GM18909 (cell line): ENCODE measurements around the gene CBLC.

Experiments
- ATAC-seq: cut with Tn5 transposase; IDR thresholded peaks from one replicate; pipeline ENCODE4 v1.9.1; 2021; ENCODE audit warnings: mild to moderate bottlenecking; ENCODE audit not compliant: unreplicated experiment, poor library complexity

Gene CBLC, protein sequence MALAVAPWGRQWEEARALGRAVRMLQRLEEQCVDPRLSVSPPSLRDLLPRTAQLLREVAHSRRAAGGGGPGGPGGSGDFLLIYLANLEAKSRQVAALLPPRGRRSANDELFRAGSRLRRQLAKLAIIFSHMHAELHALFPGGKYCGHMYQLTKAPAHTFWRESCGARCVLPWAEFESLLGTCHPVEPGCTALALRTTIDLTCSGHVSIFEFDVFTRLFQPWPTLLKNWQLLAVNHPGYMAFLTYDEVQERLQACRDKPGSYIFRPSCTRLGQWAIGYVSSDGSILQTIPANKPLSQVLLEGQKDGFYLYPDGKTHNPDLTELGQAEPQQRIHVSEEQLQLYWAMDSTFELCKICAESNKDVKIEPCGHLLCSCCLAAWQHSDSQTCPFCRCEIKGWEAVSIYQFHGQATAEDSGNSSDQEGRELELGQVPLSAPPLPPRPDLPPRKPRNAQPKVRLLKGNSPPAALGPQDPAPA

DNA sequence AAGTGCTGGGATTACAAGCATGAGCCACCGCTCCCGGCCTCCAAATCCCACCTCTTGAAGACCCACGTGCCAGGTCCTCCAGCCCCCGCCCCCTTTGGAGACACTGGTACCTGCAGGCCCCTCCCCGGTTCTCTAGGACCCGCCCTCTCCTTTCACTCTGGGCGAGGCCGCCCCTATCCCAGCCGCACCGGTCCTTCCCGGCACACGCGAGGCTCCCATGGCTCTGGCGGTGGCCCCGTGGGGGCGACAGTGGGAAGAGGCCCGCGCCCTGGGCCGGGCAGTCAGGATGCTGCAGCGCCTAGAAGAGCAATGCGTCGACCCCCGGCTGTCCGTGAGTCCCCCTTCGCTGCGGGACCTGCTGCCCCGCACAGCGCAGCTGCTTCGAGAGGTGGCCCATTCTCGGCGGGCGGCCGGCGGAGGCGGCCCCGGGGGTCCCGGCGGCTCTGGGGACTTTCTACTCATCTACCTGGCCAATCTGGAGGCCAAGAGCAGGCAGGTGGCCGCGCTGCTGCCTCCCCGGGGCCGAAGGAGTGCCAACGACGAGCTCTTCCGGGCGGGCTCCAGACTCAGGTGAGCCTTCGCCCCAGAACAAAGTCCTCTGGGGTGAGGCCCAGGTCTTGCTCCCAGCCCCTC, at the start of gene CBLC:
Gene CBLC (plus strand): TSS at position 176 of the 633 bp plus-strand sequence. CDS start 42 bp downstream, at position 218.
- no peak for ATAC-seq

DNA sequence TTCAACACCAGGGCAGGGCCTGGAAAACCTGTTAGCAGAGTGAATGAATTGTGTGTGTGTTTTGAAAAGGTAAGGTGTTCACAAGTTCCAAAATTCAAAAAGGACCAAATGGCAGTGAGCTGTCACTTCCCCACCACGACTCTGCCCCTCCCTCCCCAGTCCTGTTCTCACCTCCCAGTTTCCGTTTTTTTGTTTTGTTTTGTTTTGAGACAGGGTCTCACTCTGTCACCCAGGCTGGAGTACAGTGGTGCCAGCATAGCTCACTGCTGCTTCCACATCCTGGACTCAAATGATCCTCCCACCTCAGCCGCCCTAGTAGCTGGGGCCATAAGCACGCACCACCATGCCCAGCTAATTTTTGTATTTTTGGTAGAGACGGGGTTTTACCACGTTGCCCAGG, 49.5 kb upstream of the CBLC start:
- ATAC-seq, result no peak

DNA sequence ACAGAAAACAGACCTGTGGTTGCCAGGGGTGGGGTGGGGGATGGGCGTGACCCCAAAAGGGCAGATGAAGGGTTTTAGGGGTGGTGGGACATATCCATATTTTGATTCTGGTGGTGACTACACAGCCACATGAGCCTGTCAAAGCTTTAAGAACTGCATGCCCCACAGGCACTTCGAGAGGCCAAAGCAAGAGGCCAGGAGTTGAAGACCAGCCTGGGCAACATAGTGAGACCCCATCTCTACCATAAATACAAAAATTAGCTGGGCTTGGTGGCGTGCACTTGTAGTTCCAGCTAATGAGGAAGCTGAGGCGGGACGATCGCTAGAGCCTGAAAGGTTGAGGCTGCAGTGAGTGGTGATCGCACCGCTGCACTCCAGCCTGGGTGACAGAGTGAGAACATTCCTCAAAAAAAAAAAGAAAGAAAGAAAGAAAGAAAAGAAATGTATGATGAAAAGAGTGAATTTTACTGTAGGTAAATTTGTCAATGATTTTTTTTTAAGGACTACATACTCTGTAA, 48.1 kb upstream of the CBLC start:
- no peak for ATAC-seq

DNA sequence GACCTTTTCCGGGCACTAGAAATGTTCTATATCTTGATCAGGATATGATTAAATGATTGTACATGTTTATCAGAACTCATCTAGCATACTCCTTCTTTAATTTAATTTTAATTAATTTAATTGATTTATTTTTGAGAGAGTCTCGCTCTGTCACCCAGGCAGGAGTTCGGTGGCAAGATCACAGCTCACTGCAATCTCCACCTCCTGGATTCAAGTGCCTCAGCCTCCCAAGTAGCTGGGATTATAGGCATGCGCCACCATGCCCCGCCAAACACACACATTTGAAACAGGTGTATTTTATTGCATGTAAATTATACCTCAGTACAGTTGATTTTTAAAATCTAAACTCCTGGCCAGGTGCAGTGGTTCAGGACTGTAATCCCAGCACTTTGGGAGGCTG, 46.6 kb upstream of the CBLC start:
- ATAC-seq, result no peak

DNA sequence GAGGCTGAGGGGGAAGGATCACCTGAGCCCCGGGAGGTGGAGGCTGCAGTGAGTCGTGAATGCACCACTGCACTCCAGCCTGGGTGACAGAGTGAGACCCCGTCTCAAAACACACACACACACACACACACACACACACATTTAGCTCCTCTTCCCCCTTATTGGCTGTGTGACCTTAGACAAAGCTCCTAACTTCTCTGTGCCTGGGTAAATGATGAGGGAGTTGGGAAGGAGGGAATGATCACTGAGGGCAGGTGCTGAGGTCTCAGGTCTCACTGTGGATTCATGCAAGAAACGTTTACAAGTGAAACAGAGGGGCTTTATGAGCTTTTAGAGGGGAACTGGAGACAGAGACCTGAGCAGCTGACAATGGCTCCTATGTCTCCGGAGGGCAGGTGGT, 46.1 kb upstream of the CBLC start:
- ATAC-seq, result no peak

DNA sequence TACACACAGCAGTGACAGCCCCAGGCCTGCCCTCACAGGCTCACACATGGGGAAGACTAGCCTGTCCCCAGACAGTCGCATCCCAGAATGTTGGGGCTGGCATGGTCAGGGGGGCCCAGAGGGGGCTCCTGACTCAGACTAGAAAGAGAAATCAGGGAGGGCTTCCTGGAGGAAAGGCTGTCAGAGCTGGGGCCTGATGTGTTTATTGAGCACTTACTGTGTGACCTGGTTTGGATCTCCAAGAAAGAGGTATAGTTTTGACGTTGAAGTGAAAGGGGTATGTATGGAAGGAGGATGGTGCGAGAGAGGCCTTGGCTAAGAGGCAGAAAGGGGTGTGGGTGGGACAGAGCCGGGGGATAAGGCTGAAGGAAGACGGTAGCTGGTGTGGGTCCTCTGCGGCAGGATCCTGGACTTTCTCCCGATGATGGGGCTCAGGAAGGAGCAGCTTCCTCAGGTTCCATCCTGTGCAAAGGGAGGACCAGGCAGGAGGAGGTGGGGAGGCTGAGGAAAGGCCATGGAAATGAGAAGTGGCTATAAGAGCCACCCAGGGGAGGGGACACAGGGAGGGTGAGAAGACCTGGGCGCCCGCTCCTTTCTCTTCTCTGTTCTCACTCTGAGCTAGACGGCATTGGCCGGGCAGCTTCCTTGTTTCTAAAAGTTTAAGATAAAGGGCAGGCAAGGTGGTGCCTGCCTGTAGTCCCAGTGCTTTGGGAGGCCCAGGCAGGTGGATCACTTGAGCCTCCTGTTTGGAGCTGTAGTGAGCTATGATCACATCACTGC, 45.3 kb upstream of the CBLC start:
- no peak for ATAC-seq

DNA sequence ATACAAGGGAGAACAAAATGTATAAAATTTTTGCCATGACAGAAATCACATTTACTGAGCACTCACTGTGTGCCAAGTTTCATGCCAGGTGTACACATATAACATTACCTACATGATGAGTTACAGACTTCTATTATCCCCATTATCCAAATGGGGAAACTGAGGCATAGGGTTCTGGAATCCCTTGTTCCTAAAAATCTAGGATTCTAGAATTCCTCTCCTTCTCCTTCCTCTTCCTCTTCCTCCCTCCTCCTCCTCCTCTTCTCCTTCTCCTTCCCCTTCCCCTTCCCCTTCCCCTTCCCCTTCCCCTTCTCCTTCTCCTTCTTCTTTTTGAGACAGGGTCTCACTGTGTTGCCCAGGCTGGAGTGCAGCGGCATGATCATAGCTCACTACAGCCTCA, 43.3 kb upstream of the CBLC start:
- ATAC-seq, result no peak

DNA sequence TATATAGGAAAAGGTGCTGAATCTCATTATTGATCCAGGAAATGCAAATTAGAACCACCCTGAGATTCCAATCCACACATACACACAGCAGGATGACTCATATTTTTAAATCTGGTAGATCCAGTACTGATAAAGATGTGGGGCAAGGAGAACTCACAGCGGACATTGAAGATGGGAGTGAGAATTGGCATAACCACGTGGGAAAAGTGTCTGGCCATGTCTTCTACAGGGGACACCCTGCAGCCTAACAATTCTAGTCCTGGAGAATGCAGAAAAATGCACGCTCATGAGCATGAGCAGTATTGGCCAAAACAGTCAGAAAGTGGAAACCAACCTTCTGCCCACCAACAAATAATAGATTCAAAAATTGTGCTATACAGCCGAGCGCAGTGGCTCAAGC, 42.7 kb upstream of the CBLC start:
- no peak for ATAC-seq

DNA sequence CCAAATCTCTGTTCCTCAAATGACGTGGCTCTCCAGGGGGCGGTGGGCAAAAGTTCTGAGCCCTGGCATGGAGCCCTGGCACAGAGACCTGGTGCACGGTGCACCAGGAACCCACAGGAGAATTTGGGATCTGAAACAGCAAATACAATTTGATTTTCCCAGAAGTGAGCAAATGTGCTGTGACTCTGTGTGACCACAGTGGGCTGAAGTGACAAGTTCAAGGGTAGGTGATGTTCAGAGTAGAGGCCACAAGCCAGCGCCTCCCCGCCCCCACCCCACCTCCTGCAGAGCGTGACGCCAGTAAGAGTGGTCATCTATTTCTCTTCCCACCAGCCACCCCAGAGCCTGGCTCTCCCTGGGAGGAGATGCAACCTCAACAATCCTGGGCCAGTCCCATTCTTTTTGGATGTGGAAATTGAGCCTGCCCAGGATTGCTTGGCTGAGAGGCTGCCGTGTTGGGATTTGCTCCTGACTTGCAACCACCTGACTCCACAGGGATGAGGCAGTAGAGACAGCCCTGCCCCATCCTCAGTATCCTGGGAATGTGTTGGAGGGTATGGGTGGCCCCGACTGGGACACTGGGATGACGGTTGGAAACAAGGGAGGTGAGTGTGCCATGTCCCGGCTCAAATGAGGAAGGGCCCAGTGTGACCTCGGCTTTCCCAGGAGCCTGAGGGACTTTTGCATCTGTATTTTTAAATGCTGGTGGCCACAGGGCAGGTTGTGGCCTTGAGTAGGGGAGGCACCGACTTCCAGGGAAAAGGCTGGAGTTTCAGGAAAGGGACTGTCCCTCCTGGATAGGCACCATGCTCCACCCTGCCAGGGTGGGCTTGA, 40.2 kb upstream of the CBLC start:
- no peak for ATAC-seq

DNA sequence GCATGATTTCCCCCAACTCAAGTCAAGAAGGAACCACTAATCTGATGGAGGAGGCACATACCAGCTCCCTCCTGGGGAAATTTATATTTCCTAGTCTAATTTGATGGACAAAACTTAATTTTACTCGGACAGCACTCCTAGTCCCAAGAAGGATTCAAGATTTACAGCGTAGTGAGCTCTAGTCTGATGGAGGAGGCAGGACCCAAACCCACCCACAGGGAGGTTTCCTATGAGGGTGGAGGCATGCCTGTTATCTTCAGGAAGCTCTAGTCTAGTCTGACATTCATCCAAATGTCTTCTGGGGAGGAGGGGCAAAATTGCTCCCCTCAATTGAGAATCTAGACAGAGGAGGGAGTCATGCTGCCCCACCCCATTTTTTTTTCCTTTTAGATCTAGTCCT, 39.6 kb upstream of the CBLC start:
- no peak for ATAC-seq

DNA sequence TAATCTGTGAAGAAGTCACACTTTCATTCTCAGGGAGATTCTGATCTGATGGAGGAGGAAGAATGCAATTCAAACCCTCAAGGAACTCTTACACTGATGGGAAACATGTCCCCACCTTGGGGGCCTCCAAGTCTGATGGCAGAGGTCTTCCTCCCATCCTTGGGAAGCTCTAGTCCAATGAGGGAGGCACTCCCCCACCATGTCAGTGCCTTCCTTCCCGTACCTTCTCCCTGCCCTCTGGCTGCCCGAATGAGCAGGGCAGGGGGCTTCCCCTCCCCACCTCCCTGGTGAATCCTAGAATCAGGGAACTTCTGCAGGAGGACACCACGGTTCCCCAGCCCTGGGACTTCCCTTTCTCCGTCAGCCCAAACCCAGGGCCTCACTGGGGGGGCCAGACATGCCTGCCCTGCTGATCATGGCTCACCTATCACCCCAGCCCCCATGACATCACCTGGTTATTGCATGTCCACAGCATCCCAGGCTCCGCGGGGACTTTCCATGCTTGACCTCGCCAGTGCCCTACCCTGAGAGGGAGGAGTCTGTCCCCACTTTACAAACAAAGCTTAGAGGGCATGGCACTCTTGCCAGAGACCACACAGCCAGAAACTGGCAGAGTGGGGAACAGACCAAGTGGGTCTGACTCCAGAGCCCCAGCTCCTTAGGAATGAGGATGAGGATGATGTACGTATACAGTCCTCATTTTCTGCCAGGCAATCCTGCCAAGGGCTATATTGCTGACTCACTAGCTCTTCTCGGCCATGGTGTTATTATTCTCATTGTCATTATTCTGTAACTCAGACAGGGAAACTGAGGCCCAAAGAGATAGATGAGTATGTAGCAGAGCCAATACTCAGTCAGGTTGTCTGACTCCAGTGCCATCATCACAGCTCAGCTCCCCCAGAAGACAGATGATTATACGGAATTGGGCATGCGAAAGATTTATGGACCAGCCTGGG, 38.8 kb upstream of the CBLC start:
- no peak for ATAC-seq

DNA sequence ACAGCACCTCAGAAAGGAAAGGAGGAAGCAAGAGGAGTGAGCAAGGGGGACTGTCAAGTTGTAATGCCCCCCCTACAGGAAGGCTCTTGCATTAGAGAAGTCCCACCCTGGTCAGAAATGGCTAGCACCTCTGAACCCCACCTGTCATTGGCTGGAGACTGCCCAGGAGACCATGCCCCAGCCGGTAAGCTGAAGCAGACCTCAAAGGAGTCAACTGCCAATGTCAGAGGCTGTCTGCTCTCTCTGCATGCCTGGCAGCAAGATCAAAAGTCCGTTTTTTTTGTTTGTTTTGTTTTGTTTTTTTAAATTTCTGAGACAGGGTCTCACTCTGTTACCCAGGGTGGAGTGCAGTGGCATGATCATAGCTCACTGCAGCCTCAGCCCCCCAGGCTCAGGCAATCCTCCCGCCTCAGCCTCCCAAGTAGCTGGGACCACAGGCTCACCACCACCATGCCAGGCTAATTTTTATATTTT, 37.3 kb upstream of the CBLC start:
- ATAC-seq, result no peak

DNA sequence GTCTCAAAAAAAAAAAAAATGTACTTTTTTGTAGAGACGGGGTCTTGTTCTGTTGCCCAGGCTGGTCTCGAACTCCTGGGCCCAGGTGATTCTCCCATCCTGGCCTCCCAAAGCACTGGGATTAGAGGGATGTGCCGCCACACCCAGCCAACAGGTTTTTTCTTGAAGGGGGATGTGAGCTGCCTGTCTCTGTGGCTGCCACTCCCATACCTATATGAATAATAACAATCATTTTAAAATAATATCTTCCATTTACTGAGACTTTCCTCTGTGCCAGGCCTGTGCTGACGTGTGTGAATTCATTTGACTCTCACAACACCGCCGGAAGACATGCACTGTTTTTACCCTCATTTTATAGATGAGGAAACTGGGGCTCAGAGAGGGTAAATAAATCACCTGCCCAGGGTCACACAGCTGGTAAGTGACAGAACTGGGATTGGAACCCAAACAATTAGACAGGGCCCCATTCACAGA, 36.4 kb upstream of the CBLC start:
- ATAC-seq, result no peak

DNA sequence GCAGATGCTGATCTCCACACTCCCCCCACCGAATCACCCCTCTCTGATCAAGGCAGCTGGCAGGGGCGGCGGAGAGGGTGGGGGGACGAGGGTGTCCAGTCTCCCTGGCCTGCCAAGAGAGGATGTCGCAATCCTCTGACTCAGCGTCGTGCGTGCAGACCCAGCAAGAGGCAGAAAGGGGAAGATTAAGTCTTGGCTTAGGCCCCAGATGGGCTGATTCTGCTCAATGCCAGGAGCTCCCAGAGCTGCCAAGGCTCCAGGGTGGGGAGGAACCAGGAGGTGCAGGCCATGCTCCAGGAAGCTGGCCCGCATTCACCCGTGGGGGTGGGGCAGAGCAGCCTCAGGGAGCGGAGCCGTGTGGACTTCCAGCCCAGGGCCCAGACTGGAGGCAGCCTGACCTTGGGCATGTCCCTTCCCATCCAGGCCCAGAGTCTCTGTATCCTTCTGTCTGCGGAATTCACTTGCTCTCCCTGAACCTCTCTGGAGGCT, 35.8 kb upstream of the CBLC start:
- no peak for ATAC-seq

DNA sequence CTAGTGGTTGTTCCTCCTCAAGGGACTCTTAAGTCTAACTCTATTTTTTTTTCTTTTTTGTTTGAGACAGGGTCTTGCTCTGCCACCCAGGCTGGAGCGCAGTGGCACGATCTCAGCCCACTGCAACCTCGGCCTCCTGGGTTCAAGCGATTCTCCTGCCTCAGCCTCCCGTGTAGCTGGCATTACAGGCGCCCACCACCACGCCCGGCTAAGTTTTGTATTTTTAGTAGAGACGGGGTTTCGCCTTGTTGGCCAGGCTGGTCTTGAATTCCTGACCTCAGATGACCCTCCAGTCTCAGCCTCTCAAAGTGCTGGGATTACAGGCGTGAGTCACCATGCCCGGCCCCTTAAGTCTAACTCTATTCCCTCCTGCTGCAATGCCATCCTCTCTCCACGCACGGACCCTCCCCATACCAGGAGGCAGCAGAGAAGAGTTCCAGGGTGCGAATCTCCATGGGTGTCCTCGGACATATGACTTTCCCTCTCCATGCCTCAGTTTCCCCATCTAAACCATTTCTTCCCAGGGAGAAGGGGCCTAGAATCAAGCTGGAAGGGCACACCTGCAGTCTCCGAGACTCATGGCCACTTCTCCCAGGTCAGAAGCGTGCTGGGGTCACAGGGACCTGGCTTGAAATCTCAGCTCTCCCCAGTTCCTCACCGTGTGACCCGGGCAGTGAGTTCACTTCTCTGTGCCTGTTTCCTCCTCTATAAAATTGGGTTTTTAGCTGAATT, 35.2 kb upstream of the CBLC start:
- ATAC-seq, result no peak

DNA sequence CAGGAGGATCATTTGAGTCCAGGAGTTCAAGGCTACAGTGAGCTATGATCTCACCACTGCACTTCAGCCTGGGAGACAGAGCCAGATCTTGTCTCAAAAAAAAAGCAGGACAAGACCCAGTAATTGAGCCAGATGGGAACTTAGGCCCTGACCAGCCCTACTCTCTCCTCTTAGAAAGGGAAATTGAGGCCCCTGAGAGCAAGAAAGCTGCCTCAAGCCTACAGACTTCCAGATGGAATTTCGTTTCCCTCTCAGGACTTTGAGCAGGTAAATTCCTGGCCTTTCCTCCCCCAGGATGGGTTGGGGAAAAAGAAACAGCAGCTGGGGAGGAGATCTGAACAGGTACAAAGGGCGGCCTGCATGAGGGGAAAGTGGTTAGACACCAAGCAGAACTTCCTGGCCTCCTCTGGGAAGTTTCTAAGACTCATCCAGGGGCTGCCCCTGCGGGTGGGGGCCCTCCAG, 32.8 kb upstream of the CBLC start:
- no peak for ATAC-seq

DNA sequence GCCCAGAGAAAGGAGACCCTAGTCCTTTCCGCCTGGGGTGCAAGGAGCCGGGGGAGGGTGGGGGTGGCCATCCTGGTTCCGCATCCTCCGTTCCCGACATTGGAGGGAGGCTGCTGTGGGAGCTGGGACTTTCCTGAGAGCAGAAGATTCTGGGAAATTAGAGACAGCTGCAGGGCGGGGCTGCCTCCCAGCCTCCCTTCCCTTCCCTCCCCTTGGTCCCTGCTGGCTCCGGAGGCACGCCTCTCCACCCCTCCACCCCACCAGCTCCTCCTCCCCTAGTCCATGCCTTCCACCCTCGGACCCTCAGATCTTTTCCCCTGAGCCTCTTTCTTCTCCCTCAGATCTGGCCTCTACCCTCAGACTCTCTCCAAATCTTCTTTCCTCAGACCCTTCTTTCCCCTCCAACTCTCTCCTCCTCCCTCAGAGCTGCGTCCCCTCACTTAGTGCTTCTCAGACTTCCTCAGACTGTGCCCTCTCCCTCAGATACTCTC, 32.3 kb upstream of the CBLC start:
- ATAC-seq, result no peak
